ENCODE data around the gene KREMEN2. TPM values are rescaled to one million over a fixed set of nuclear protein-coding genes. Genes with fewer than 3 reads are reported as not detected.

KREMEN2 gene
- total RNA-seq, 1 donor, result not detected

- H2AFZ ChIP-seq (ENCODE audit: low read length), result no peak overlapping the region
- H4K20me1 ChIP-seq (ENCODE audit: insufficient read depth, low read length), result no peaks in the 10 kb centered on the region
- no peak overlapping the region for H3K27ac ChIP-seq (ENCODE audit: low read depth, low read length)
- TF ChIP-seq CTCF (IDR thresholded peaks at IDR 0.05; ENCODE audit: extremely low read depth, low read depth, low read length), result no peak
- H3K79me2 ChIP-seq (ENCODE audit: insufficient read depth, low read length), result no peaks in the 10 kb centered on the region
- peak; percentile 59 for DNase-seq (ENCODE audit: insufficient read length, low spot score, missing footprints)
- peaks cover 5% of the 10 kb centered on the region for H3K36me3 ChIP-seq (ENCODE audit: insufficient read depth, low read length)
- no peaks in the 10 kb centered on the region for H3K9me3 ChIP-seq (ENCODE audit: low read depth, low read length)
- H3K4me3 ChIP-seq (ENCODE audit: insufficient read depth, low read length), result no peak overlapping the region
- peaks cover 10% of the 10 kb centered on the region for H3K27me3 ChIP-seq (ENCODE audit: insufficient read depth, low read length)
- no peaks in the 10 kb centered on the region for H3K4me1 ChIP-seq (ENCODE audit: insufficient read depth, low read length)
- no peak overlapping the region for H3K4me2 ChIP-seq (ENCODE audit: insufficient read depth, low read length)
These were observed 11.4 kb upstream of the KREMEN2 start for GRCh38 chr16:2952679-2953078.

GRCh38 chr16:2953706-2954627 is 10.1 kb upstream of the KREMEN2 start:
- no peak overlapping the region for H3K27ac ChIP-seq (ENCODE audit: low read depth, low read length)
- TF ChIP-seq CTCF (IDR thresholded peaks at IDR 0.05; ENCODE audit: extremely low read depth, low read depth, low read length), result no peak
- no peaks in the 10 kb centered on the region for H3K4me1 ChIP-seq (ENCODE audit: insufficient read depth, low read length)
- no peaks in the 10 kb centered on the region for H3K79me2 ChIP-seq (ENCODE audit: insufficient read depth, low read length)
- H3K4me2 ChIP-seq (ENCODE audit: insufficient read depth, low read length), result no peak overlapping the region
- no peaks in the 10 kb centered on the region for H3K36me3 ChIP-seq (ENCODE audit: insufficient read depth, low read length)
- H4K20me1 ChIP-seq (ENCODE audit: insufficient read depth, low read length), result no peaks in the 10 kb centered on the region
- no peak overlapping the region for H2AFZ ChIP-seq (ENCODE audit: low read length)
- peak; percentile 22 for DNase-seq (ENCODE audit: insufficient read length, low spot score, missing footprints)
- peaks cover 12% of the 10 kb centered on the region for H3K27me3 ChIP-seq (ENCODE audit: insufficient read depth, low read length)
- no peak overlapping the region for H3K4me3 ChIP-seq (ENCODE audit: insufficient read depth, low read length)
- no peaks in the 10 kb centered on the region for H3K9me3 ChIP-seq (ENCODE audit: low read depth, low read length)

DNA sequence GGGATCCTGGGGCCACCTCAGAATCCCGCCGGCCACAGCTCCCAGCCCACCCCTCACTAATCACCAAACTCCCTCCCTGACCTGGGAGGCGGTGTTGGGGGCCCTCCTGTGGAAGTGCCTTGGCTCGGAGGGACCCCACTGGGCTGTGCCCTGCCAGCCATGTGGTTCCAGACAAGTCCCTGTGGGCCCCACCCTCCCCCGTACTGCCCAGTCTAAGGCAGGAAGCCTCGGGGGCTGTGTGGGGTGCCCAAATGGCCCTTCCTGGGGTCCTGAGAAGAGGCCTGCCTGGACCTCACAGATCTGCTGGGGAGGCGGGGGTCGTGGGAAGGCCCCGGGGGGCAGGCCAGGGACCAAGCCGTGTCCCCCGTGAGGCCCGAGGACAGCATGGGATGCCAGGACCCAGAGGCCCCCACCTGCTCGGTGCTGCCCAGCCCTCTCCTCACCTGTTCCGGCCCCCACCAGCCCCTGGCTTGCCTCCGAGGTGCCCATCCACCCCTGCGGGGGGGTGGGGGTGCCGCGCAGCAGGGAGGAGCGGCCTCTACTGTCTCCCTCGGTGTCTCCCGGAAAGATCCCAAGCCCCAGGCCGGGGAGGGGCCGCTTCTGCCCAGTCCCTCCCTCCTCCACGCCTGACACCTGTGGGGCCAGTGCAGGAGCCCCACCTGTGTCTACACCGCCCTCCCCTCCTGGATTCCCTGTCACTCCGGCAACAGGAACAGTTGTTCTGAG is 9.3 kb upstream of the KREMEN2 start:
- no peak overlapping the region for H3K4me3 ChIP-seq (ENCODE audit: insufficient read depth, low read length)

More for the DNA sequence above, 9.3 kb upstream of the KREMEN2 start:
- H3K27ac ChIP-seq (ENCODE audit: low read depth, low read length), result no peak overlapping the region
- H2AFZ ChIP-seq (ENCODE audit: low read length), result no peak overlapping the region
- H3K27me3 ChIP-seq (ENCODE audit: insufficient read depth, low read length), result peaks cover 18% of the 10 kb centered on the region
- no peaks in the 10 kb centered on the region for H3K4me1 ChIP-seq (ENCODE audit: insufficient read depth, low read length)
- no peaks in the 10 kb centered on the region for H4K20me1 ChIP-seq (ENCODE audit: insufficient read depth, low read length)
- H3K4me2 ChIP-seq (ENCODE audit: insufficient read depth, low read length), result no peak overlapping the region
- H3K79me2 ChIP-seq (ENCODE audit: insufficient read depth, low read length), result no peaks in the 10 kb centered on the region
- TF ChIP-seq CTCF (IDR thresholded peaks at IDR 0.05; ENCODE audit: extremely low read depth, low read depth, low read length), result no peak
- H3K36me3 ChIP-seq (ENCODE audit: insufficient read depth, low read length), result no peaks in the 10 kb centered on the region
- H3K9me3 ChIP-seq (ENCODE audit: low read depth, low read length), result no peaks in the 10 kb centered on the region
- DNase-seq (ENCODE audit: insufficient read length, low spot score, missing footprints), result peak; percentile 47
